GM23248 (cell line): ENCODE data around the gene MINDY2.

Experiments used
- EZH2 ChIP-seq: fragments of 200-600 bp; sonication (generic); IDR thresholded peaks from 2 replicates; pipeline ENCODE4 v1.6.1; 2018; ENCODE audit warnings: antibody characterized with exemption, mild to moderate bottlenecking; ENCODE audit not compliant: insufficient read depth, poor library complexity, severe bottlenecking
- EZH2phosphoT487 ChIP-seq: fragments of 200-600 bp; sonication (generic); IDR thresholded peaks from 2 replicates; pipeline ENCODE4 v1.6.1; 2018; ENCODE audit warnings: antibody characterized with exemption, moderate library complexity, mild to moderate bottlenecking, low read depth; ENCODE audit not compliant: insufficient read depth

GRCh38 chr15:58795825-58796224, 24.7 kb downstream of the MINDY2 start:
- TF ChIP-seq EZH2 = no peak
- TF ChIP-seq EZH2phosphoT487 = no peak
